ENCODE measurements around the gene EXOC8. TPM values are rescaled to one million over a fixed set of nuclear protein-coding genes. Genes with fewer than 3 reads are reported as not detected.

The EXOC8 gene, protein sequence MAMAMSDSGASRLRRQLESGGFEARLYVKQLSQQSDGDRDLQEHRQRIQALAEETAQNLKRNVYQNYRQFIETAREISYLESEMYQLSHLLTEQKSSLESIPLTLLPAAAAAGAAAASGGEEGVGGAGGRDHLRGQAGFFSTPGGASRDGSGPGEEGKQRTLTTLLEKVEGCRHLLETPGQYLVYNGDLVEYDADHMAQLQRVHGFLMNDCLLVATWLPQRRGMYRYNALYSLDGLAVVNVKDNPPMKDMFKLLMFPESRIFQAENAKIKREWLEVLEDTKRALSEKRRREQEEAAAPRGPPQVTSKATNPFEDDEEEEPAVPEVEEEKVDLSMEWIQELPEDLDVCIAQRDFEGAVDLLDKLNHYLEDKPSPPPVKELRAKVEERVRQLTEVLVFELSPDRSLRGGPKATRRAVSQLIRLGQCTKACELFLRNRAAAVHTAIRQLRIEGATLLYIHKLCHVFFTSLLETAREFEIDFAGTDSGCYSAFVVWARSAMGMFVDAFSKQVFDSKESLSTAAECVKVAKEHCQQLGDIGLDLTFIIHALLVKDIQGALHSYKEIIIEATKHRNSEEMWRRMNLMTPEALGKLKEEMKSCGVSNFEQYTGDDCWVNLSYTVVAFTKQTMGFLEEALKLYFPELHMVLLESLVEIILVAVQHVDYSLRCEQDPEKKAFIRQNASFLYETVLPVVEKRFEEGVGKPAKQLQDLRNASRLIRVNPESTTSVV
- 7.9 TPM for total RNA-seq

DNA sequence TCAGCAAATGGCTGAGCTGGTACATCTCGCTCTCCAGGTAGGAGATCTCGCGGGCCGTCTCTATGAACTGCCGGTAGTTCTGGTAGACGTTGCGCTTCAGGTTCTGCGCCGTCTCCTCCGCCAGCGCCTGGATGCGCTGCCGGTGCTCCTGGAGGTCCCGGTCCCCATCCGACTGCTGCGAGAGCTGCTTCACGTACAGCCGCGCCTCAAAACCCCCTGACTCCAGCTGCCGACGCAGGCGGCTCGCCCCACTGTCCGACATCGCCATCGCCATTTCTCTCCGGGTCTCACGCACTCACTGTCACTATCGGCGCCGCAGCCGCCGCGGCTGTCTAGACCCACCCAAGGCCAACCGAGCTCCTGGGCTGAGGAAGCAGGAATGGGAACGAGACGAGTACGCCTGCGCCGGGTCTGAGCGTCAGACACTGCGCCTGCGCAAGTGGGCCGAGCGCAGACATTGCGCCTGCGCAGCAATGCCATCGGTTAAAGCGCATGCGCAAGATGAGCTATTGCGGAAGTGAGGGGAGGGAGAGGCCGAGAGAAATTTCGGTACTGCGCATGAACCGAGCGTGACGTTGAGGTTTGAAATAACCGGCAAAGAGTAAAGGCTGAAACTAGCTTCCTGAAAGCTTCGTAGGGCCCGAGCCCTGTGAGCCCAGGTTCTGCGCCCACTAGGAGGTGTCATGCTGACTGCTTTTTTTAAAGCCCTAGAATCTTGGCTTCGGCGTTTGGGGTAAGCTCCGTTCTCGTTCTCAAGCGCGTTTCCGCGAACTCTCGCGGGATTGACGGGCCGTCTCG, at the start of gene EXOC8:
Gene EXOC8, minus strand, starts transcription at position 381 of the 798 bp plus-strand sequence. Its CDS starts 107 bp downstream, at position 274.
- ATAC-seq = peak; percentile 93

DNA sequence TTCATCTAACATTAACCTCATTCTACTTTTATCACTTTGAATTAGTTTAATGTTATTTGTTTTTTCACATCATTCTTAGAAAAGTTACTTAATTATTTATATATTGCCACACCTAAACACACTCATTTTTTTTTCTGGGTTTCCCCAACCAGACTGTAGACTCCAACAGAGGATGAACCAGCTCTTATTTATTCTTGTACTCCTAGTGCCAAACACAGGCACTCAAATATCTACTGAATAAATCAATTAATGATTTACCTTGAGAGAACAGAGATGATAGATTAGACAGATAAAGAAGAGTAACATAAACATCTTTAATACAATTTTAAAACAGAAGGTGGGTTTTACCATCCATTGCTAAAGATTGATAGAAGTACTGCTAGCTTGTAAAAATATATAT, 48.8 kb upstream of the EXOC8 start:
- ATAC-seq = no peak

DNA sequence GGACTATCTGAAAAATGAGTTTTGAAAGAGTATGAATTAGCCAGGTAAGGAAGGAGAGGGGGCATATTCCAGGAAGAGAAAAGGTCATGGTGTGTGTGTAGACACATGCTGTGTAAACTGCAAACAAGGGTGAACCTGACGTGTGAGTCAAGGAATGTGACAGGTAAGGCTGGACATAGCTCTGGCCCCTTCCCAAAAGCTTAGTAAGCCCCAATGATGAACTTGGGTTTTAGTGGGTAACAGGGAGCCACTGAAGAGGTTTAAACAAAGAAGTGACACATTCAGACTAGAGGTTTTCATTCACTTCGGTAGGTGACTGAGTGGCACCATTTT, 47.7 kb upstream of the EXOC8 start:
- peak; percentile 75 for ATAC-seq

DNA sequence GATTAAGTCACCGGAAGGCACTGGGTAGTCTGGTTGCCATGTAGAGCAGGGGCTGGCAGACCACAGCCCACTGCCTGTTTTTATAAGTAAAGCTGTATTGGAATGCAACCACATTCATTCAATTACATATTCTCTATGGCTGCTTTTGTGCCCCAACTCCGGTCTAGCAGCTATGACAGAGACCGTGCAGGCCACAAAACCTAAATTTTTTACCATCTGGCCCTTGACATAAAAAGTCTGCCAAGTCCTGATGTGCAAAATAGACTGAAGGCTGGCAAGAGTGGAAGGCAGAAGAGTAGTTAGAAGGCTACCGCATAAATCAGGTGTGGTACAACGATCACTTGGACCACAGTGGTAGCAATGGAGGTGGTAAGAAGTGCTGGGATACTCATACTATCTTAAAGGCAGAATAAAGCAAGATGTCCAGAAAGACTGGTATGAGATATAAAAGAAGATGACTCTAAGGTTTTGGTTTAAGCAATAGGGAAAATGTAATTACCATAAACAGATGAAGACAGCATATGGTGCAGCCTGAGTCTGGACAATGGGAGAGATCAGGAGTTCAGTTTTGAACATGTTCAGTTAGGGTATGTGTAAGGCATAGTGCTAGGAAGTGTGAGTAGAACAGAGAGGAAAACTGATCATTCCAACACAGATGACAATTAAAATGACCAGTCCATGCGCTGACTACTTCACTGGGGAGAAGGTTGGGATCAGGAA, 47.2 kb upstream of the EXOC8 start:
- no peak for ATAC-seq

DNA sequence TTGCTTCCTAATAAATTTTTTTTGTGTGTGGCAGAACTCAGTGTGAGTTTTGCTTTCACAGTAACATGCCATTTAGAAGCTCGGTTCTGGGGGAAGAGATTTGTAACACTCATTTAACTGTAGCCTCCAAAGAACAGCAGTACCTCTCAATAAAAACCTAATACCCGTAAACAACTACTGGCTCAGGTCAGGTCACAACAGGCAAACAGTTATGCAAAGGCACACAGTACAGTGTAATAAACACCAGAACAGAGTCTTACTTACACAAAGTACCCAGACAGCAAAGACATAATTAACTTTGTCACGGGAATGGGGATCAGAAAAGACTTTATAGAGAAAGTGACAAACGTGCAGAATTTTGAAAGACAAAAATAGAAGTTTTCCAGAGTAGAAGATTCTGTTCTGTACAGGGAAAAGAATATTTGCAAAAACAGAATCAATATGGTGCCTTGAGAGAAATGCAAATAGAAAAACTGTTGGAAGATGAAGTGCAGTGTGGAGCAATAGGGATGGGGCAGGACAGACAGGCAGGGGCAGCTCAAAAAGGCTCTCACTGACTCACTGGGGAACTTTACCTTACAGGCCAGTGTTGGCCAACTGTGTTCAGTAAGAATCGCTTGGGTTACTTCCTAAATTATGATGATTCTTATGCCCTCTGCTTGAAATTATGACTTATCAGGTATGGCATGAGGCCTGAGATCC, 45.7 kb upstream of the EXOC8 start:
- ATAC-seq = peak; percentile 94

DNA sequence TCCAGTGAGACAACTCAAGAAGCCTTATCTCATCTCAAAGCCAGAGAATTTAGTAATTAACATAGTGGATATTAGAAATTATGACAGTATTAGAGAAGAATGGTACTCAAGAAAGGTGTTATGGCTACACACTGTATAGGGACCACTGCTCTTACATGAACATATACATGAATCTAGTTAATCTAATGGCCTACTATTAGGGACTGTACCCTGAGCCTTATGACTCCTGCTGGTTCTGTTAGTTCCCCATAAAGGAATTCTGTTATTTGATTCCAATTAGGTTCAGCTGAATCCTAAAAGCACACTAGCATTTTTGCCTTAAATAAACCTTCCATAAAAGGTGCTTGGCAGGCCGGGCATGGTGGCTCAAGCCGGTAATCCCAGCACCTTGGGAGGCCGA, 44.8 kb upstream of the EXOC8 start:
- ATAC-seq = no peak

DNA sequence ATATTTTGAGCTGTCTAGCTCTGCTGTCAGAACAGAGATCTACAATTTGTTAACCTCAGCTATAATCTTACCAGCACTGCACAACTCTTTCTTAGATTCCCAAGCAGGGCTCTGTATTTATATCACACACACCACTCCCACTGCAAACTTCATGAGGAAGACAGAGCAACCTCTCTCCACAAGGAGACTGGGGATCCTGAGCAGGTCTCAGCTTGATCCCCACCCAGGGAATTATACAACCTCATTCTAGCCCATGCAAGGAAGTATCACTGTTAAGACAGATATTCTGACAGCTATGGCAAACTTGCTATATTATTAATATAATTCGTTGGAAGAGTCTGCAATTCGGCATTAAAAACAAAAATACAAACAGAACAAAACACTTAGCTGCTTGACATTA, 44.1 kb upstream of the EXOC8 start:
- ATAC-seq = peak; percentile 42

DNA sequence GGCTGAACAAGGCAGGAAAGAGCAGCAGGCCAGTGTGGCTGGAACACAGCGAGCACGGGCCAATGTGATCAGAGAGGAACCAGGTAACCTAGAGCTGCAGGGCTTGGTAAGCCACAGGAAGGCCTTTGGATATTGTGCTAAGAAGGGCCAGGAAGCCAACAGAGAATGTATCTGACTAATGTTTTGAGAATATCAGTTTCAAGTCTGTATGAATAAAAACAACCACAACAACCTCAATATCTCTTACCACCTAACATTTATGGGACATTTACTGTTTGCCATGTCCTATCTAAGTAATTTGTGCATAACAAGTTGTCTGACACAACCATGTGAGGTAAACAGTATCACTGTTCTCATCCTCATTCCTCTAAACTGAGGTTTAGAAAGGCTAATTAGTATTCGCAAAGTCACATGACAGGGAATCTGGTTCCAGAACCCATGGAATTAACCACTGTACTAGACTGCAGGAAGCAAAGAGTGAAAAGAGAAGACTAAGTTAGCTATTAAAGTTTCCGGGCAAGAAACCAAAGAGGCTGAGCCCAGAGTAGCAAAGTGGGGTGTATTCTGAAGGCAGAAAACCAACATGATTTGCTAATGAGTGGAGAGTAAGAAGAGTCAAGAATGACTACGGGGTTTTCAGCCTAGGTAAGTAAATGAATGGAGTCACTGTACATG, 39.4 kb upstream of the EXOC8 start:
- ATAC-seq = no peak

DNA sequence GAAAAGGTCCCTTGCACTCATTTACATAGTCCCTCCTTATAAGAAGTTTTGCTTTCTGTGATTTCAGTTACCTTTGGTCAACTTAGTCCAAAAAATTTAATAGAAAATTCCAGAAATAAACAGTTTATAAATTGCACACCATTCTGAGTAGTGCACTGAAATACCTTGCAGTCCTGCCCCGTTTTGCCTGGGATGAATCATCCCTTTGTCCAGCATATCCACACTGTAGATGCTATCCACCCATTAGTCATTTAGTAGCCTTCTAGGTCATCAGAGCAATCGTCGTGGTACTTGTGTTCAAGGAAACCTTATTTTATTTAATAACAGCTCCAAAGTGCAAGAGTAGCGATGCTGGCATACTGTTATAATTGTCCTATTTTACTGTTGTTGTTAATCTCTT, 38.4 kb upstream of the EXOC8 start:
- ATAC-seq = no peak

DNA sequence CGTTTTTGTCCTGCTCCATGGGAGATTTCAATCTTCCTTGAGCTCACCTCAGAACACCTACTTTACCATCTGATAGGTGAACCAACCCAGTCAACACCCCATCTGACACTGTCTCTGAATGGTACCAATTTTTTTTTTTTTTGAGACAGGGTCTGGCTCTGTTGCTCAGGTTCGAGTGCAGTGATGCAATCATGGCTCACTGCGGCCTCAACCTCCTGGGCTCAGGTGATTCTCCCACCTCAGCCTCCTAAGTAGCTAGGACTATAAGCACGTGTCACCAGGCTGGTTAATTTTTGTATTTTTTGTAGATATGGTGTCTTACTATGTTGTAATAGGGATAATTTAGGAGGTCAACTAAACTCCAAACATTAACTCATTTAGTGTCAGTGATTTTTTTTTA, 36.7 kb upstream of the EXOC8 start:
- ATAC-seq = no peak

DNA sequence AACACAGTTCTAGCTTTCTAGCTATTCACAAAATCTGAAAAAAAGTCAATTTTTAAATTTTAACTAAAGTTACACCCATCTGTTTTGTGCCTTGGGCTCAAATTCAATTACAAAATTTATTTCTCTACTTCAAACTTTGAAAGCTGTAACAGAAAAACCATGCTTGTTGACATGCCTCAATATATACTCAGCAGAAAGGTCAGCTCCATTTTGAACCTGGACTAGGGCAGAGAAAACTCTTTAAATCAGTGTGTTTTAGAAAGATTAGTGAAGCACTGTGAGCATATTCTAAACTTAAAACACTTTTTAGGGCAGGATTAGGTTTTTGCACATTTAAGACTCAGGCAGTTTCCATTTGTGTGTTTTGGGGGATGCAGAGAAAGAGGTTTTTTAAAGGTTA, 34.8 kb upstream of the EXOC8 start:
- ATAC-seq = no peak

DNA sequence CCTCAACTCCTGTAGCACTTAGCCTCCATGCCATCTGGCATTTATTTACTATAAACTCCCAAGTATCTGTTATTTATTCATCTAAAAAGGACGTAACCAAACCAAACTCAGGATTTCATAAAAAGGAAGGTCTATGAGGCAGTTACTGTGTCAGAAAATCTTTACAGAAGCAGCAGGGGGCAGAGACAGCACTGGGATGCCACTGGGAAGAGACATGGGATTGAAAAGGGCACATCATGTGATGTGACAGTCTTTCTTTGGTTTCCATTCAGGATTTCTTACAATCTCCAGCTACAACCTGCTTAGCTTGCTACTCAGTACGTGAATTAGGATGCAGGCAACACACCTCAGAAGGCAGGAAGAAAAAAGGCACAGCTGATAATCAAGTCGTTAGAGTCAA, 31.6 kb upstream of the EXOC8 start:
- ATAC-seq = no peak

DNA sequence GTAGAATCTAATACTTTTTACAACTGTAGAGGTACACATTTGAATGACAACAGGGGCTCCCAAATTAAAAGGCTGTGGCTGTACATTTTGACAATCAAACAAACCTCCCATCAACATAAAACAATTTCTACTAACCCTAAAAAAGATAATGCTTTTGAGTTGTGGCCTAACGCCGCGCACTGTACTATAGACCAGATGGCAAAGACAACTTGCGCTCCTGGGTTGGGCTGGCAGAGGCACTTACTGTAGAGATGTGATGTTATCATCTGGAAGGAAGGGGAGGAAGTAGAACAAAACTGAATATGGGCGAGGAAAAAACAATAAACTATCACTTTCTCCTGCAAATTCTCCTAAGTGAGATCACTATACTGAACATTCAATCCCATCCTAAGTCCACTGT, 26.5 kb upstream of the EXOC8 start:
- no peak for ATAC-seq

DNA sequence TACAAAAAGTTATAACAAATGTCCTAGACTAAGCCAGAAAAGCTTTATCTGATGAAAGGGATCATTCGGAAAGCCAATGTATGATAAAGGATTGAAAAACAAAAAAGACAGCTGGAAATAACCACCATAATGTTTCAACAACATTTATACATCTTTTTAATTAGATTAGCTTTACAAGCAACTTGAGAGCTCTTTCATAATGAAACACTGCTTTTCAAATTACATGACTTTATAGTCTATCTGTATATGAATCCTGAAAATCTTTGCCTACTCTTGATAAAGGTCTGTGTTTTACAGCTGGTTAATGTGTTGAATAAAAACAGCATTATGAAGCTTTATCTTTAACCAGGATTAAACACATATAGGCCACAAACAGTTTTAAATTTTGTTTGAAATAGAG, 26.0 kb upstream of the EXOC8 start:
- ATAC-seq = no peak

DNA sequence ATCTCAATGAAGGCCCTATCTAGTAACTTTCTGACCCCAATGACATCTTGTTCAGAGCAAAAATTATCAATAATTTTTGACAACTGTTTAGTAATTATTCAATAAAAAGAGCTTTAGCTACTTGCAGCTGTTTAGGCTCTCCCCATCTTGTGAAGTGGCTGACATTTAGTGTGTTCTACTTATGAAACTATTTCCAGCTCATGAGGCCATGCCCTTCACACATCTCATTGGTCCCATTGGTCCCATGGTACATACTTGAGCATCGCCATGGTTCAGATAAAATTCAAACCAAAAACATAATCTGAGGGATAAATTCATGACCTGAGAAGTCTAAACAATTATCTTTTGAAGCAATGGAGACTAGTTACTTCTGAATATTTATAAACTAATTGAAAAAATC, 24.7 kb upstream of the EXOC8 start:
- no peak for ATAC-seq

DNA sequence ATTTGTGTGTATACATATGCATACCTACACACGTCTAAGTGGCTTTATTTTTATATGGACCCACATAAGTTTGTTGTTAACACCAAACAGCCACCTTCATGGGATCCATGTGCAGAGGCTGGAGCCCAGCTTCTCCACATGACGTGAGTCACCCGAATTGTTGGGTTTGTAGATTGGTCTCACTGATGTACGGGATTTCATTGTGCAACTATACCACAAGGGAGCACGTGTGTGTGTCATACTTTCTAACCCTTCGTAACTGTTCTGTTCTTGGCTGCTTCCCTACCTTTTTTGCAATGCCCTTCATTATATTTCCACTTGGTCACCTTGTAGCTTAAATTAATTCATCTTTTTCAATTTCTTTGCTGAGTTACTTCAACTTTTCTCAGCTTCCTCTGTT, 21.5 kb upstream of the EXOC8 start:
- peak; percentile 70 for ATAC-seq

DNA sequence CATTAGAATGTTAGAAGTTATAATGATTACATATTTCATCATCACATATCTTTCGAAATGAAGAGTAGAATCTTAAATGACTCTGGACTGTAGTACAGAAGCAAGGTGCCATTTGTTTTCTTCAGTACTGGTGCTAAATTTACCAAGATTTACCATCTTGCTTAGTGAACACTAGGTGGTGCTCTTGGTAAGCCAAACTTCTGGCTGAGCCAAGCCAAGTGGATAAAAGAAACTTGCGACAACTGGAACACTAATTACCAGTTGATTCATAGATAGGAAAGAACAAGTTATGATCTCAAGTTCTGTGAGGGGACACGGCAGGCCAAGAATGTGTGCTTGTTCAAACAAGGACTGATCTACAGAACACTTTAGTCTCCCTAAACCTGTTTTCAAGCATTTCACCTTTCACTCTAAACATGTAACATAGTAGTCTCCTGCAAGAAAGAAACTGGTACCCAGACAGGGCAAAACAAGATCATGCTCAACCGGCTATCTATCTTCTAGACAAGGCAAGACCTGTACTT, 20.2 kb upstream of the EXOC8 start:
- peak; percentile 89 for ATAC-seq

DNA sequence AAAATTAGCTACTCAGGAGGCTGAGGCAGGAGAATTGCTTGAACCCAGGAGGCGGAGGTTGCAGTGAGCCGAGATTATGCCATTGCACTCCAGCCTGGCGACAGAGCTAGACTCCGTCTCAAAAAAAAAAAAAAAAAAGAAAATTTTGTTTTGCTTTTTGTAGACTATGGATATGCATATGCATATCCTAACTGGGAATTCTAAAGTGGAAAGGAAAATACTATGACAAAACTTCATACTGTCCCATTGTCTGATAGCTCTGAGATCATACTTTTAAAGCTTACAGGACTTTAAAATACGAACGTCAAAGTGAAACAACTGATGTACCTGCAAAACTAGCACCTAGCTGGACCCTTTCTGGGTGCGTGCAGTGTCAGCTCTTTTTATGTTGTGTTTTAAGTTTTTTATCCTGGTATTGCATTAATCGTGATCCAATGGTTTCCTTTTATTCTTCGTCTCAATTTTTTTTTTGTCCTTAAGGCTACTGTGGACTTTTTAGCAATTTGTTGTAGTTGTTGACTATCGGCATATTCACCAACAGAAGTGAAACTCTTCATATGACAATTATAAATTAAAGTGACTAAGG, 19.6 kb upstream of the EXOC8 start:
- ATAC-seq = no peak

DNA sequence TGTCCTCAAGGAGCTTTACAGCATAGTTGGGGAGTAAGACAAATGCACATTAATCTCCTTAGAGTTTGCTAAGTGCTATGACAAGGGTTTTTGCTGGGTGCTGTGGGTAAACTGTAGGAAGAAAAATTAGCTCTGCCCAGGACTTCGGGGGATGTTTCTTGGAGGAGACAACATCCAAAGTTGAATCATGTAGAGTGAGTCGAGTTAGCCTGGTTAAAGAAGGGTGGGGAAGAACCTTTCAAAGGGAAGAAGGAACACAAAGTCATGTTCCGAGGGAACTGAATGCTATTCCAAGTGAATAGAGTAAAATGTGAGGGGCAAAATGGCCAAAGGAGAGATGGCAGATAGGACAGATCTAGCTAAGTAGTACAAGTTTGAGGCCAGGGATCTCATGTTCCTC, 17.5 kb upstream of the EXOC8 start:
- no peak for ATAC-seq

DNA sequence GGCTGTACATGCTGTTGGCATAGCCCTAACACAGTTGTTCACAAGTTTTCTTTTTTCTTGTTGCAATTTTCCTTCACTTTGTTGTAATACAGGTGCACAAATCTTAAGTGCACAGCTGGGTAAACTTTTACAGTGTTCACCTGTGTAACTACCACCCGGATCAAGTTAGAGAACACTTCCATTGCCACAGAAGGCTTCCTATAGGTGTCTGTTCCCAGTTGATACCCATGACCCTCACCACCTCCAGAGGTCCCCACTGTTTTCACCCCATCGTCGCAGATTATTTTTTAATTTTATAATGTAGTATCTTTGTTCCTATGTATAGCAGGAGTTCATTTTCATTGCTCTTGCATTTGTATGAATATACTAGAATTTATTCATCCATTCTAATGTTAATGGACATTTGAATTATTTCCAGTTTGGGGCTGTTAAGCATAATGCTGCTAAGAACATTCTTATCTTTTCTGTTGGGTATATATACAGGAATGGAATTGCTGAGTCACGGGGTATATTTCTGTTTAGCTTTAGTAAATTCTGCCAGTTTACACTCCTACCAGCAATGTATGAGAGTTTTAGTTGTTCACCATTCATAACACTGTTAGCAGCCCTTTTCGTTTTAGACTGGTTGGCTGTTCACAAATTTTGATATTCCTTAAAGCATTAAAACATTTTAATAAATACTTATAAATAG, 16.8 kb upstream of the EXOC8 start:
- ATAC-seq = no peak

Measured in esophagus mucosa (tissue), 1 donor.